Tibial nerve (tissue), 3 donors: ENCODE data around the gene GRIN1.

Source experiments
- CTCF ChIP-seq, 5 experiments: fragments of 200-600 bp in 3 of 5; fragments of 450-650 bp in 2 of 5; sonication (generic) in 3 of 5; IDR thresholded peaks; one replicate each; pipeline ENCODE4 v1.5.1; 2016 to 2019; ENCODE audit warnings: antibody characterized with exemption in 5 of 5, mild to moderate bottlenecking in 3 of 5, moderate library complexity in 2 of 5
- POLR2A ChIP-seq, 2 donors: fragments of 450-650 bp; IDR thresholded peaks; one replicate each; pipeline ENCODE4 v1.6.1; 2017; ENCODE audit warnings: antibody characterized with exemption in 2 of 2, mild to moderate bottlenecking in 2 of 2, moderate library complexity in 2 of 2

DNA sequence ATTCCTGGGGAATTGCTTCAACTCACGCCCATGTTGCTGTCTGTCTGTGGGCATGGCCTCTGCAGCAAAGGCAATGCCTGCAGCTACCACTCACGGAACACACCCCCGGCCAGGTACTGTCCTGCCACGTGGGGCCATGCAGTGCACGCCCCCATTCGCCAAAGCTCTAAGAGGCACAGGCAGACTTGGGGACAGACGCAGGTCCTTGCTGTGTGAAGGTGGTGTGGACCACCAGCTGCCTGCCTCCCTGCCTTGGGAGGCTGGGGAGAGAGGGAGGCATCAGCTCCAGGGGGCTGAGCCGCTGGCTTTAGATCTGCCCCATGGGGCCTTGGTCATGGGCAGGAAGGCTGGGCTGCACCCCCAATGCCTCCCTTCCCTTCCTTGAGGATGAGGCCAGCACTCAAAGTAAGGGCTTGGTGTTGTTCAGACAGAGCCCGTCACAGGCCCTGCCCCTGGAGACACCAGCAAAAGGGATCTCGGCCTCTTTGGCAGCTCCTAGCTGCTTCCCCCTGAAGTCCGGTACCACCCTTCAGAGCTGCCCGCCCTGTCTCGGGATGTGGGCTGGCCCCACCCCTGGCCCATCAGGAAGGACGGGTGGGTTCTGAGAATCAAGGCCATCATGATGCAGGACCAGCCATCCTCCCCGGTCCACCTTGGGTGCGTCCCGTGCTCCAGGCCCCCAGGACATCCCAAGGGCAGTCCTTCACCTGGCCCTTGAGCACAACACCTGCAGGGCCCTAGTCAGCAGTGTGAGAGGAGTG lies 2.3 kb downstream of the GRIN1 start:
- TF ChIP-seq CTCF (IDR thresholded peaks at IDR 0.05) (no peak), POLR2A (IDR thresholded peaks at IDR 0.05) (no peak)
